ENCODE measurements around the gene CHDH.

DNA sequence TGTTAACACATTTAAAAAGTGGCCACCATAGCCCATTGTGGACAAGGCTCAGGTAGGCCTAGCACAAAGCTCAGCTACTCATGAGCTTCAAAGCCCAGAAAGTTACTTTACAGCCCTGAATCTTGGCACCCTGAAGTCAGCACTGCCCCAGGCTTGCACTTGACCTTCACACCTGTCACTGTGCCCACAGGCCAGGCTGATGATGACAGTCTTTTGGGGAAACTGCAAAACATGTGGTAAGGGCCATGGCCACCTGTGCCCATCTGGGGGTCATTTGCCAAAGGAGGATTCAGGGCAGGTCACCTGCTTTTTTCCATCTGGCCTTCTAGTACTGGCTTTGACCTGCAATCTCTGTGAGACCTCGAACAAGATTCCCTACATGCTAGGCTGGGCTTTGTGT lies 11.0 kb downstream of the CHDH start:
- TF ChIP-seq CTCF (IDR thresholded peaks at IDR 0.05; ENCODE audit: borderline replicate concordance, extremely low read depth, low read length, poor library complexity, severe bottlenecking) (no peak), EZH2 (IDR thresholded peaks at IDR 0.05; ENCODE audit: borderline replicate concordance, low read depth, low read length, severe bottlenecking) (no peak)
